A673 (cell line): Measurements from ENCODE around the gene HRH1.

Experiments
- CTCF ChIP-seq: fragments of 300-800, 200-600 bp; sonication (generic); conservative IDR thresholded peaks from 2 replicates; pipeline ENCODE4 v1.5.1; 2017; ENCODE audit warnings: low read depth, mild to moderate bottlenecking, antibody characterized with exemption, low read length, moderate library complexity, mixed read lengths
- EZH2 ChIP-seq: fragments of 200-600 bp; sonication (generic); IDR thresholded peaks from 2 replicates; pipeline ENCODE4 v1.6.1; 2017; ENCODE audit warnings: borderline replicate concordance, low read depth, mild to moderate bottlenecking, mixed read lengths, antibody characterized with exemption, low read length; ENCODE audit not compliant: poor library complexity, severe bottlenecking

- TF ChIP-seq CTCF (no peak), EZH2 (no peak)
Measured at GRCh38 chr3:11150256-11150655, 4.0 kb upstream of the HRH1 start.
